Liver (tissue), 9 donors: ENCODE data around the gene ZNF331. TPM values are rescaled to one million over a fixed set of nuclear protein-coding genes. Genes with fewer than 3 reads are reported as not detected.

Experiments
- DNase-seq: peaks from one replicate; pipeline ENCODE4 v3.0.0-alpha.2; 2017; ENCODE audit warnings: low spot score
- H3K27ac ChIP-seq, 2 donors: one replicate each; pipeline ENCODE4 v1.7.0; 2013; ENCODE audit warnings: inconsistent platforms in 2 of 2, low read length in 2 of 2, control low read depth in 1 of 2, low read depth in 1 of 2, mild to moderate bottlenecking in 1 of 2
- H3K27me3 ChIP-seq, 4 donors: one replicate each; pipeline versions ENCODE4 v1.6.1 to v1.7.0; 2013; ENCODE audit warnings: low read length in 3 of 4, inconsistent platforms in 1 of 4, mild to moderate bottlenecking in 1 of 4, moderate library complexity in 1 of 4; ENCODE audit not compliant: control insufficient read depth in 4 of 4, insufficient read depth in 4 of 4
- H3K36me3 ChIP-seq, 4 donors: one replicate each; pipeline versions ENCODE4 v1.6.1 to v1.7.0; 2013; ENCODE audit warnings: low read length in 3 of 4, mild to moderate bottlenecking in 3 of 4, low read depth in 1 of 4, moderate library complexity in 1 of 4; ENCODE audit not compliant: control insufficient read depth in 4 of 4, insufficient read depth in 3 of 4
- H3K4me1 ChIP-seq, 4 donors: one replicate each; pipeline versions ENCODE4 v1.6.1 to v1.7.0; 2013; ENCODE audit warnings: low read length in 3 of 4, mild to moderate bottlenecking in 3 of 4, moderate library complexity in 1 of 4; ENCODE audit not compliant: control insufficient read depth in 4 of 4, insufficient read depth in 4 of 4
- H3K4me3 ChIP-seq, 3 donors: one replicate each; pipeline versions ENCODE4 v1.6.1 to v1.7.0; 2013; ENCODE audit warnings: low read length in 3 of 3, control low read depth in 1 of 3, low read depth in 1 of 3, mild to moderate bottlenecking in 1 of 3
- H3K9ac ChIP-seq, 2 donors: one replicate each; pipeline ENCODE4 v1.7.0; 2013; ENCODE audit warnings: low read length in 2 of 2, mild to moderate bottlenecking in 2 of 2, moderate library complexity in 2 of 2, control low read depth in 1 of 2, low read depth in 1 of 2
- H3K9me3 ChIP-seq, 4 donors: one replicate each; pipeline versions ENCODE4 v1.6.1 to v1.7.0; 2013; ENCODE audit warnings: low read length in 3 of 4; ENCODE audit not compliant: control insufficient read depth in 4 of 4
- ATF3 ChIP-seq: IDR thresholded peaks from 2 replicates; pipeline ENCODE4 v1.6.1; 2016; ENCODE audit warnings: antibody characterized with exemption
- CTCF ChIP-seq: fragments of 150-350 bp; IDR thresholded peaks from 2 replicates; pipeline ENCODE4 v1.5.1; 2017; ENCODE audit warnings: improper control_type of control experiment, low read depth, low read length; ENCODE audit not compliant: missing input control
- EGR1 ChIP-seq, 2 donors: IDR thresholded peaks; 2 replicates each; pipeline ENCODE4 v1.6.1; 2016 to 2018; ENCODE audit warnings: antibody characterized with exemption in 2 of 2, low read depth in 2 of 2
- FOXA1 ChIP-seq: IDR thresholded peaks from 2 replicates; pipeline ENCODE4 v1.6.1; 2016; ENCODE audit warnings: antibody characterized with exemption
- FOXA2 ChIP-seq: IDR thresholded peaks from 2 replicates; pipeline ENCODE4 v1.6.1; 2016; ENCODE audit warnings: antibody characterized with exemption
- GABPA ChIP-seq, 2 donors: IDR thresholded peaks in 1 of 2; conservative IDR thresholded peaks in 1 of 2; 2 replicates each; pipeline ENCODE4 v1.6.1; 2016; ENCODE audit warnings: antibody characterized with exemption in 2 of 2, mild to moderate bottlenecking in 1 of 2, moderate library complexity in 1 of 2
- JUND ChIP-seq, 2 donors: IDR thresholded peaks; 2 replicates each; pipeline ENCODE4 v1.6.1; 2016; ENCODE audit warnings: antibody characterized with exemption in 2 of 2
- NR2F2 ChIP-seq: IDR thresholded peaks from 2 replicates; pipeline ENCODE4 v1.6.1; 2016; ENCODE audit warnings: antibody characterized with exemption
- RXRA ChIP-seq, 2 donors: IDR thresholded peaks; 2 replicates each; pipeline ENCODE4 v1.6.1; 2017 to 2018; ENCODE audit warnings: antibody characterized with exemption in 2 of 2, mild to moderate bottlenecking in 1 of 2
- SP1 ChIP-seq: IDR thresholded peaks from 2 replicates; pipeline ENCODE4 v1.6.1; 2018; ENCODE audit warnings: antibody characterized with exemption, mild to moderate bottlenecking
- YY1 ChIP-seq: IDR thresholded peaks from 2 replicates; pipeline ENCODE4 v1.6.1; 2016; ENCODE audit warnings: antibody characterized with exemption, mild to moderate bottlenecking
- WGBS: extraction: QIAGEN DNeasy Blood & Tissue Kit; methylation state at CpG from one replicate; pipeline ENCODE4 v1.1.7; 2013; 5-methylcytosine and 5-hydroxymethylcytosine counted together
- polyA plus RNA-seq, 2 donors: library from polyadenylated mRNA; stranded (reverse) in 1 of 2; unstranded in 1 of 2; fragments of 200-250 nt in 1 of 2; fragments of >200 nt in 1 of 2; fragmentation: Nextera tagmentation in 1 of 2; extraction: Ambion mirVana in 1 of 2; gene quantifications; one replicate each; pipeline versions ENCODE4 v1.2.1 to v1.2.3, GENCODE V29; 2013 to 2015
- total RNA-seq, 2 donors: library from RNA; depleted of rRNA; stranded (reverse); fragments of >200 nt; gene quantifications; one replicate each; pipeline ENCODE4 v1.2.3, GENCODE V29; 2014
- TF ChIP-seq, protein P1 (sequence below): IDR thresholded peaks from 2 replicates; pipeline ENCODE4 v1.6.1; 2016; ENCODE audit warnings: antibody characterized with exemption, mild to moderate bottlenecking
- donor health status: healthy.
- donor health status: healthy.
- donor health status: healthy.
- donor health status: healthy.
- donor health status: healthy.

ZNF331 gene
- total and polyA plus RNA-seq, 4 donors = 2.8 to 9.7 (median 5.7) TPM

DNA sequence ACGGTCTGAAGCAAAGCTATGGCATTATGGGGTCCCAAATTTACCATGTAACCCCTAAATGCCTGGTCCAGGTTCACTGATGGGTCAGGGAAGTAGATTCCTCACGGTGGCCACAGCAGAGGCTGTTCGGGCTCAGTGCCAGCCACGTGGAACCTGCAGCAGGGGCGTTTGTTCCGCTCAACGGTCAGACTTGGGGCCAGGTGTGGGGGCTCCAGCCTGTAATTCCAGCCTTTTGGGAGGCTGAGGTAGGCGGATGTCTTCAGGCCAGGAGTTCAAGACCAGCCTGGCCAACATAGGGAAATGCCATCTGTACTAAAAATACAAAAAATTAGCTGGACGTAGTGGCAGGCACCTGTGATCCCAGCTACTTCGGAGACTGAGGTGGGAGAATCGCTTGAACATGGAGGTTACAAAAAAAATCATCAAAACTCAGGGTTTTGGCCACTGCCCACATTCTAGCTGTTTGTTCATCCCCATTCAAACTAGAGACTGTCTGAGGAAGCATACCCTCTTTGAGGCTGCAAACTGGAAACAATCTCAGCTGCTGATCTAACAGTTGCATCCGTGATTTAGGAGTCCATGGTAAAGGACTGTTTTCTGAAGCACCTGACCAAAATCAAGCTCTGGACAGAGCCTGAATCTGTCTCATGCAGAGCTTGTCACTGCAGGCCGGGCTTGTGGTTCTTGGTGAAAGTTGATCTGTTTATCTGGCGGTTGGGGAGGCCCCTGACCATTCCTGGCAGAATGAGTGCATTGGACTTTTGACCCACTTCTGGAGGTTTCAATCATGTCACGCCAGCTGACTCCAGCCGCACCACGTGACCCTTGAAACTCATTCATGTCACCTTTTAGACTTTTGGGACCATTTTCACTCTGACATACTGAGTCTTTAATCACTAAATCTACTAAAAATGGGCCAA is 30.2 kb upstream of the ZNF331 start:
- Histone ChIP-seq H3K9me3 (peaks cover 3 to 23% (median 12%) of the 10 kb centered on the region in 4 donors), H3K4me1 (no peaks in the 10 kb centered on the region), H3K27me3 (peaks cover 0 to 5% (median 0%) of the 10 kb centered on the region in 4 donors), H3K36me3 (no peaks in the 10 kb centered on the region), H3K4me3 (no peak overlapping the region), H3K27ac (no peak overlapping the region), H3K9ac (no peak overlapping the region)
- no peak for TF ChIP-seq CTCF
- TF ChIP-seq RXRA (IDR thresholded peaks at IDR 0.05) = no peak
- no peak for TF ChIP-seq YY1
- no peak for TF ChIP-seq ATF3
- no peak for TF ChIP-seq GABPA (IDR thresholded peaks at IDR 0.05 in 1 of 2, conservative IDR thresholded peaks at IDR 0.05 in 1 of 2)
- TF ChIP-seq JUND (IDR thresholded peaks at IDR 0.05) = no peak
- no peak for TF ChIP-seq SP1
- TF ChIP-seq, protein P1, sequence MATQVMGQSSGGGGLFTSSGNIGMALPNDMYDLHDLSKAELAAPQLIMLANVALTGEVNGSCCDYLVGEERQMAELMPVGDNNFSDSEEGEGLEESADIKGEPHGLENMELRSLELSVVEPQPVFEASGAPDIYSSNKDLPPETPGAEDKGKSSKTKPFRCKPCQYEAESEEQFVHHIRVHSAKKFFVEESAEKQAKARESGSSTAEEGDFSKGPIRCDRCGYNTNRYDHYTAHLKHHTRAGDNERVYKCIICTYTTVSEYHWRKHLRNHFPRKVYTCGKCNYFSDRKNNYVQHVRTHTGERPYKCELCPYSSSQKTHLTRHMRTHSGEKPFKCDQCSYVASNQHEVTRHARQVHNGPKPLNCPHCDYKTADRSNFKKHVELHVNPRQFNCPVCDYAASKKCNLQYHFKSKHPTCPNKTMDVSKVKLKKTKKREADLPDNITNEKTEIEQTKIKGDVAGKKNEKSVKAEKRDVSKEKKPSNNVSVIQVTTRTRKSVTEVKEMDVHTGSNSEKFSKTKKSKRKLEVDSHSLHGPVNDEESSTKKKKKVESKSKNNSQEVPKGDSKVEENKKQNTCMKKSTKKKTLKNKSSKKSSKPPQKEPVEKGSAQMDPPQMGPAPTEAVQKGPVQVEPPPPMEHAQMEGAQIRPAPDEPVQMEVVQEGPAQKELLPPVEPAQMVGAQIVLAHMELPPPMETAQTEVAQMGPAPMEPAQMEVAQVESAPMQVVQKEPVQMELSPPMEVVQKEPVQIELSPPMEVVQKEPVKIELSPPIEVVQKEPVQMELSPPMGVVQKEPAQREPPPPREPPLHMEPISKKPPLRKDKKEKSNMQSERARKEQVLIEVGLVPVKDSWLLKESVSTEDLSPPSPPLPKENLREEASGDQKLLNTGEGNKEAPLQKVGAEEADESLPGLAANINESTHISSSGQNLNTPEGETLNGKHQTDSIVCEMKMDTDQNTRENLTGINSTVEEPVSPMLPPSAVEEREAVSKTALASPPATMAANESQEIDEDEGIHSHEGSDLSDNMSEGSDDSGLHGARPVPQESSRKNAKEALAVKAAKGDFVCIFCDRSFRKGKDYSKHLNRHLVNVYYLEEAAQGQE = no peak
- TF ChIP-seq NR2F2 = no peak
- no peak for TF ChIP-seq FOXA2
- no peak for TF ChIP-seq FOXA1
- no peak for TF ChIP-seq EGR1 (IDR thresholded peaks at IDR 0.05; ENCODE audit: low read depth in 2 of 2)
- no peak for DNase-seq
- WGBS = 64% methylated on average over 17 of the region's 17 CpGs

GRCh38 chr19:53509443-53509842 is 28.5 kb upstream of the ZNF331 start:
- TF ChIP-seq NR2F2 (peak; percentile 76), EGR1 (IDR thresholded peaks at IDR 0.05; ENCODE audit: low read depth in 2 of 2) (no peak)
- Histone ChIP-seq H3K9ac (no peak overlapping the region), H3K27me3 (peaks cover 0 to 5% (median 0%) of the 10 kb centered on the region in 4 donors), H3K4me1 (no peaks in the 10 kb centered on the region), H3K9me3 (peaks cover 3 to 24% (median 12%) of the 10 kb centered on the region in 4 donors), H3K27ac (no peak overlapping the region), H3K36me3 (no peaks in the 10 kb centered on the region), H3K4me3 (peak overlapping the region in 1 of 3 donors; percentile 23)
- 58% methylated on average over 3 of the region's 3 CpGs for WGBS
- DNase-seq = no peak
